HCT116 (cell line): ENCODE results near the gene SYCP3. TPM values are rescaled to one million over a fixed set of nuclear protein-coding genes. Genes with fewer than 3 reads are reported as not detected.

Experiments
- ATAC-seq: fragments of 200-7000 bp; cut with Tn5 transposase; 2 replicates; pipeline ENCODE4 v1.9.1; 2020; ENCODE audit warnings: mild to moderate bottlenecking, moderate library complexity
- BruUV-seq: library from RNA; stranded (reverse); fragments of 400-500 nt; replicated peaks from 2 replicates; lab custom pipeline; 2021; lab: Mats Ljungman, UMichigan
- CTCF ChIA-PET: fragments of 300-600 bp; sonication (Branson Sonifier 250); formaldehyde crosslinking; loops from one replicate; lab custom pipeline; 2021; ENCODE audit warnings: antibody characterized with exemption; lab: Charles Lee
- POLR2A ChIA-PET: fragments of 300-600, 350-600 bp; sonication (Branson Sonifier 250); formaldehyde crosslinking; loops from one replicate; lab custom pipeline; 2021; ENCODE audit warnings: antibody characterized with exemption; lab: Charles Lee
- RAD21 ChIA-PET, 2 experiments: fragments of 300-600 bp; sonication (Branson Sonifier 250); formaldehyde crosslinking; loops; one replicate each; lab custom pipeline; 2023; ENCODE audit warnings: low total read pairs in 2 of 2; ENCODE audit not compliant: uncharacterized antibody in 2 of 2, unreplicated experiment in 2 of 2, low non-redundant PET in 1 of 2; lab: Charles Lee
- DNase-seq: peaks from one replicate; pipeline ENCODE4 v3.0.0-alpha.2; 2010; ENCODE audit warnings: low read depth, low spot score
- H2AFZ ChIP-seq: fragments of 200-600 bp; shearing (Covaris generic), sonication (generic); 2 replicates; pipeline ENCODE4 v1.6.1; 2017; ENCODE audit warnings: low read depth, mixed run types, mixed read lengths, antibody characterized with exemption, low read length; ENCODE audit not compliant: poor library complexity, severe bottlenecking
- H3K27ac ChIP-seq: 2 replicates; pipeline ENCODE4 v1.5.1; 2012; ENCODE audit warnings: low read depth, low read length
- H3K27me3 ChIP-seq: fragments of 200-600 bp; sonication (generic); 2 replicates; pipeline ENCODE4 v1.6.1; 2016; ENCODE audit warnings: mixed run types, low read length, mixed read lengths; ENCODE audit not compliant: insufficient read depth
- H3K36me3 ChIP-seq, 2 experiments: fragments of 200-500 bp in 1 of 2; fragments of 200-600 bp in 1 of 2; sonication (Bioruptor generic) in 1 of 2; sonication (generic) in 1 of 2; 2 replicates each; pipeline versions ENCODE4 v1.5.1 to v1.6.1; 2014 to 2016; ENCODE audit warnings: low read length in 2 of 2, inconsistent platforms in 1 of 2, mixed read lengths in 1 of 2, mixed run types in 1 of 2; ENCODE audit not compliant: insufficient read depth in 2 of 2, control insufficient read depth in 1 of 2
- H3K4me1 ChIP-seq, 2 experiments: fragments of 200-600 bp in 1 of 2; sonication (generic) in 1 of 2; 2 replicates each; pipeline versions ENCODE4 v1.5.1 to v1.6.1; 2012 to 2017; ENCODE audit warnings: low read length in 2 of 2, inconsistent platforms in 1 of 2, mild to moderate bottlenecking in 1 of 2, mixed read lengths in 1 of 2, mixed run types in 1 of 2, moderate library complexity in 1 of 2; ENCODE audit not compliant: insufficient read depth in 2 of 2, control insufficient read depth in 1 of 2
- H3K4me2 ChIP-seq: fragments of 200-600 bp; sonication (generic); 2 replicates; pipeline ENCODE4 v1.6.1; 2017; ENCODE audit warnings: mixed run types, low read length, mixed read lengths
- H3K4me3 ChIP-seq, 2 experiments: fragments of 200-600 bp in 1 of 2; sonication (generic) in 1 of 2; replicated peaks in 1 of 2; 2 replicates each; pipeline ENCODE4 v1.5.1; 2011 to 2016; ENCODE audit warnings: low read length in 2 of 2, control low read depth in 1 of 2, low read depth in 1 of 2, mild to moderate bottlenecking in 1 of 2, mixed read lengths in 1 of 2, mixed run types in 1 of 2
- H3K79me2 ChIP-seq: fragments of 200-600 bp; sonication (generic); 2 replicates; pipeline ENCODE4 v1.6.1; 2017; ENCODE audit warnings: mild to moderate bottlenecking, mixed run types, low read length, moderate library complexity, mixed read lengths; ENCODE audit not compliant: insufficient read depth
- H3K9ac ChIP-seq: fragments of 200-600 bp; sonication (generic); 2 replicates; pipeline ENCODE4 v1.6.1; 2016; ENCODE audit warnings: low read length, mixed read lengths
- H3K9me2 ChIP-seq: fragments of 200-600 bp; sonication (generic), shearing (Covaris generic); 2 replicates; pipeline ENCODE4 v1.6.1; 2017; ENCODE audit warnings: mixed run types, mild to moderate bottlenecking, moderate library complexity; ENCODE audit not compliant: insufficient read depth
- H3K9me3 ChIP-seq, 2 experiments: fragments of 200-500 bp in 1 of 2; fragments of 200-600 bp in 1 of 2; sonication (Bioruptor generic) in 1 of 2; sonication (generic) in 1 of 2; 2 replicates each; pipeline ENCODE4 v1.6.1; 2014 to 2017; ENCODE audit warnings: low read length in 2 of 2, mixed read lengths in 2 of 2, inconsistent platforms in 1 of 2, low read depth in 1 of 2, mild to moderate bottlenecking in 1 of 2, mixed run types in 1 of 2, moderate library complexity in 1 of 2; ENCODE audit not compliant: control insufficient read depth in 1 of 2, insufficient read depth in 1 of 2
- H4K20me1 ChIP-seq: fragments of 200-600 bp; sonication (generic), shearing (Covaris generic); 2 replicates; pipeline ENCODE4 v1.6.1; 2017; ENCODE audit warnings: mixed run types, mild to moderate bottlenecking, moderate library complexity; ENCODE audit not compliant: insufficient read depth
- EZH2 ChIP-seq: fragments of 200-600 bp; sonication (generic); IDR thresholded peaks from 2 replicates; pipeline ENCODE4 v1.6.1; 2017; ENCODE audit warnings: antibody characterized with exemption, mixed run types
- JUND ChIP-seq: IDR thresholded peaks from 2 replicates; pipeline ENCODE4 v1.6.1; 2012
- RAD21 ChIP-seq: IDR thresholded peaks from 2 replicates; pipeline ENCODE4 v1.6.1; 2012; ENCODE audit warnings: low read depth, mild to moderate bottlenecking
- SIN3A ChIP-seq: IDR thresholded peaks from 2 replicates; pipeline ENCODE4 v1.6.1; 2012; ENCODE audit warnings: low read depth
- SP1 ChIP-seq: IDR thresholded peaks from 2 replicates; pipeline ENCODE4 v1.6.1; 2012; ENCODE audit warnings: low read depth
- SRF ChIP-seq: IDR thresholded peaks from 2 replicates; pipeline ENCODE4 v1.6.1; 2012; ENCODE audit warnings: low read depth
- TCF7L2 ChIP-seq: IDR thresholded peaks from 2 replicates; pipeline ENCODE4 v1.7.0; 2011; ENCODE audit warnings: borderline replicate concordance, inconsistent platforms; ENCODE audit not compliant: insufficient read depth, insufficient read length; ENCODE audit errors: extremely low read depth
- ZNF274 ChIP-seq: fragments of 200-500 bp; sonication (Bioruptor generic); IDR thresholded peaks from 2 replicates; pipeline ENCODE4 v1.6.1; 2014; ENCODE audit warnings: mild to moderate bottlenecking, low read depth, low read length, inconsistent platforms
- intact Hi-C: fragments of 100-400 bp; cut with micrococcal nuclease; formaldehyde crosslinking; loops from 2 replicates; pipeline ENCODE4 v1.10.0; 2022
- total RNA-seq: library from RNA; stranded (reverse); gene quantifications from one replicate; pipeline ENCODE4 v1.2.1, GENCODE V29; 2021; ENCODE audit not compliant: unreplicated experiment
- TF ChIP-seq, protein P1 (sequence below): IDR thresholded peaks from 2 replicates; pipeline ENCODE4 v1.6.1; 2012
- TF ChIP-seq, protein P2 (sequence below): IDR thresholded peaks from 2 replicates; pipeline ENCODE4 v1.6.1; 2012; ENCODE audit warnings: low read depth

SYCP3 gene
- total RNA-seq, 1 experiment from 2014 or later: not detected

DNA sequence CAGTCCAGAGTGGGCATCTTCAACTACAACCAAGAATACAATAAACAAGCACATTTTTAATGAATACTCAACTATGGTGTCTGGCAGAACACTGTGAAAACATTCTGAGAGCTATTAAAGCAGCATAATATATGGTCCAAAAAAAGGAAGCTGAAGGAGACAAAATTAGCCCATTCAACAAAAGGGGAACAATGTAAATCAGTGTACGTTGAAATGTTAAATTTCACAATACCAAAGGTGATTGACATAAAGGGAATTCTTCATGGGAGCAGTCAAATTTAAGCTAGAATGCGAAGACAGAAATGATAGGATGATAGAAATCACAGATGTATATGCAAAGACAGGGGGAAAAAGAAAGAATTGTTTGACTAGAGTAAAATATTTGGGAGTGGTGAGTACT is 41.3 kb upstream of the SYCP3 start:
- ChIA-PET RAD21 (no interaction called here), CTCF (interaction anchor here (0.7 to 3.4 kb wide), 3 partner anchors 11 to 50 kb away, joined by 3 to 10 read pairs (median 3); partner anchors contain the start of gene GNPTAB), POLR2A (no interaction called here)
- H3K27ac ChIP-seq: no peak overlapping the region
- intact Hi-C loops: no loop called here
- H4K20me1 ChIP-seq: no peaks in the 10 kb centered on the region
- DNase-seq: no peak
- H3K4me3 ChIP-seq: no peak overlapping the region
- H3K9me3 ChIP-seq: no peaks in the 10 kb centered on the region
- no peak overlapping the region for H3K9ac ChIP-seq
- H3K27me3 ChIP-seq: no peaks in the 10 kb centered on the region
- no peak for ATAC-seq
- TF ChIP-seq, protein P1, sequence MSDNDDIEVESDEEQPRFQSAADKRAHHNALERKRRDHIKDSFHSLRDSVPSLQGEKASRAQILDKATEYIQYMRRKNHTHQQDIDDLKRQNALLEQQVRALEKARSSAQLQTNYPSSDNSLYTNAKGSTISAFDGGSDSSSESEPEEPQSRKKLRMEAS: no peak
- TF ChIP-seq SP1 (no peak), SIN3A (no peak), ZNF274 (no peak), TCF7L2 (no peak), SRF (no peak), RAD21 (no peak), EZH2 (no peak), JUND (no peak)
- TF ChIP-seq, protein P2, sequence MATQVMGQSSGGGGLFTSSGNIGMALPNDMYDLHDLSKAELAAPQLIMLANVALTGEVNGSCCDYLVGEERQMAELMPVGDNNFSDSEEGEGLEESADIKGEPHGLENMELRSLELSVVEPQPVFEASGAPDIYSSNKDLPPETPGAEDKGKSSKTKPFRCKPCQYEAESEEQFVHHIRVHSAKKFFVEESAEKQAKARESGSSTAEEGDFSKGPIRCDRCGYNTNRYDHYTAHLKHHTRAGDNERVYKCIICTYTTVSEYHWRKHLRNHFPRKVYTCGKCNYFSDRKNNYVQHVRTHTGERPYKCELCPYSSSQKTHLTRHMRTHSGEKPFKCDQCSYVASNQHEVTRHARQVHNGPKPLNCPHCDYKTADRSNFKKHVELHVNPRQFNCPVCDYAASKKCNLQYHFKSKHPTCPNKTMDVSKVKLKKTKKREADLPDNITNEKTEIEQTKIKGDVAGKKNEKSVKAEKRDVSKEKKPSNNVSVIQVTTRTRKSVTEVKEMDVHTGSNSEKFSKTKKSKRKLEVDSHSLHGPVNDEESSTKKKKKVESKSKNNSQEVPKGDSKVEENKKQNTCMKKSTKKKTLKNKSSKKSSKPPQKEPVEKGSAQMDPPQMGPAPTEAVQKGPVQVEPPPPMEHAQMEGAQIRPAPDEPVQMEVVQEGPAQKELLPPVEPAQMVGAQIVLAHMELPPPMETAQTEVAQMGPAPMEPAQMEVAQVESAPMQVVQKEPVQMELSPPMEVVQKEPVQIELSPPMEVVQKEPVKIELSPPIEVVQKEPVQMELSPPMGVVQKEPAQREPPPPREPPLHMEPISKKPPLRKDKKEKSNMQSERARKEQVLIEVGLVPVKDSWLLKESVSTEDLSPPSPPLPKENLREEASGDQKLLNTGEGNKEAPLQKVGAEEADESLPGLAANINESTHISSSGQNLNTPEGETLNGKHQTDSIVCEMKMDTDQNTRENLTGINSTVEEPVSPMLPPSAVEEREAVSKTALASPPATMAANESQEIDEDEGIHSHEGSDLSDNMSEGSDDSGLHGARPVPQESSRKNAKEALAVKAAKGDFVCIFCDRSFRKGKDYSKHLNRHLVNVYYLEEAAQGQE: no peak
- no TSS peak for BruUV-seq
- H3K36me3 ChIP-seq: no peaks in the 10 kb centered on the region
- no peaks in the 10 kb centered on the region for H3K4me1 ChIP-seq
- H3K4me2 ChIP-seq: no peak overlapping the region
- H3K9me2 ChIP-seq: no peaks in the 10 kb centered on the region
- H3K79me2 ChIP-seq: no peaks in the 10 kb centered on the region
- no peak overlapping the region for H2AFZ ChIP-seq
